GM23248 (cell line): ENCODE results near the gene CDHR3. TPM values are rescaled to one million over a fixed set of nuclear protein-coding genes. Genes with fewer than 3 reads are reported as not detected.

Experiments
- DNase-seq: peaks from one replicate; pipeline ENCODE4 v3.0.0-alpha.2; 2015
- H2AFZ ChIP-seq: fragments of 200-600 bp; sonication (generic); 2 replicates; pipeline ENCODE4 v1.6.1; 2016; ENCODE audit warnings: antibody characterized with exemption
- H3F3A ChIP-seq: fragments of 200-600 bp; sonication (generic); 2 replicates; pipeline ENCODE4 v1.6.1; 2016; ENCODE audit warnings: mild to moderate bottlenecking, antibody characterized with exemption, mixed run types; ENCODE audit not compliant: insufficient read depth
- H3K27ac ChIP-seq: fragments of 200-600 bp; sonication (generic); 2 replicates; pipeline ENCODE4 v1.5.1; 2016; ENCODE audit warnings: mild to moderate bottlenecking
- H3K27me3 ChIP-seq: fragments of 200-600 bp; sonication (generic); replicated peaks from 2 replicates; pipeline ENCODE4 v1.6.1; 2016; ENCODE audit warnings: mild to moderate bottlenecking; ENCODE audit not compliant: insufficient read depth
- H3K36me3 ChIP-seq: fragments of 200-600 bp; sonication (generic); 2 replicates; pipeline ENCODE4 v1.6.1; 2016; ENCODE audit warnings: low read depth, mild to moderate bottlenecking
- H3K4me1 ChIP-seq: fragments of 200-600 bp; sonication (generic); 2 replicates; pipeline ENCODE4 v1.6.1; 2016; ENCODE audit warnings: mild to moderate bottlenecking; ENCODE audit not compliant: insufficient read depth
- H3K4me2 ChIP-seq: fragments of 200-600 bp; sonication (generic); one replicate; pipeline ENCODE4 v1.6.1; 2016; ENCODE audit warnings: mild to moderate bottlenecking; ENCODE audit not compliant: unreplicated experiment
- H3K4me3 ChIP-seq: fragments of 200-600 bp; sonication (generic); 2 replicates; pipeline ENCODE4 v1.5.1; 2016; ENCODE audit warnings: mild to moderate bottlenecking
- H3K79me2 ChIP-seq: fragments of 200-600 bp; sonication (generic); 2 replicates; pipeline ENCODE4 v1.6.1; 2016; ENCODE audit warnings: mild to moderate bottlenecking; ENCODE audit not compliant: insufficient read depth
- H3K9ac ChIP-seq: fragments of 200-600 bp; sonication (generic); 2 replicates; pipeline ENCODE4 v1.6.1; 2016; ENCODE audit warnings: mild to moderate bottlenecking
- H3K9me2 ChIP-seq: fragments of 200-600 bp; sonication (generic); 2 replicates; pipeline ENCODE4 v1.6.1; 2016; ENCODE audit warnings: mixed run types, mild to moderate bottlenecking, moderate library complexity; ENCODE audit not compliant: insufficient read depth
- H3K9me3 ChIP-seq: fragments of 200-600 bp; sonication (generic); one replicate; pipeline ENCODE4 v1.6.1; 2017; ENCODE audit warnings: low read depth
- H4K20me1 ChIP-seq: fragments of 200-600 bp; sonication (generic); 2 replicates; pipeline ENCODE4 v1.6.0; 2016; ENCODE audit not compliant: insufficient read depth
- EZH2 ChIP-seq: fragments of 200-600 bp; sonication (generic); IDR thresholded peaks from 2 replicates; pipeline ENCODE4 v1.6.1; 2018; ENCODE audit warnings: antibody characterized with exemption, mild to moderate bottlenecking; ENCODE audit not compliant: insufficient read depth, poor library complexity, severe bottlenecking
- EZH2phosphoT487 ChIP-seq: fragments of 200-600 bp; sonication (generic); IDR thresholded peaks from 2 replicates; pipeline ENCODE4 v1.6.1; 2018; ENCODE audit warnings: antibody characterized with exemption, moderate library complexity, mild to moderate bottlenecking, low read depth; ENCODE audit not compliant: insufficient read depth
- WGBS, 2 experiments: methylation state at CpG; one replicate each; pipeline ENCODE4 v1.1.6; 2015 to 2017; ENCODE audit warnings: low lambda C conversion rate in 2 of 2, low coverage in 1 of 2; ENCODE audit errors: missing lambda C conversion rate in 2 of 2; 5-methylcytosine and 5-hydroxymethylcytosine counted together
- in situ Hi-C: fragments of 300-500 bp; cut with MboI; formaldehyde crosslinking; loops from 2 replicates; pipeline ENCODE4 v1.15.0; 2020
- polyA plus RNA-seq: library from polyadenylated mRNA; unstranded; fragments of >200 nt; fragmentation: Nextera tagmentation; extraction: Ambion mirVana; gene quantifications from 2 replicates; pipeline ENCODE4 v1.2.1, GENCODE V29; 2016
- total RNA-seq: library from RNA; depleted of rRNA; stranded (reverse); fragments of >200 nt; shearing (Covaris generic); gene quantifications from 2 replicates; pipeline ENCODE4 v1.2.3, GENCODE V29; 2014

CDHR3 gene
- total and polyA plus RNA-seq, 2 experiments from 2014 or later = 2.6 to 3.6 TPM

DNA sequence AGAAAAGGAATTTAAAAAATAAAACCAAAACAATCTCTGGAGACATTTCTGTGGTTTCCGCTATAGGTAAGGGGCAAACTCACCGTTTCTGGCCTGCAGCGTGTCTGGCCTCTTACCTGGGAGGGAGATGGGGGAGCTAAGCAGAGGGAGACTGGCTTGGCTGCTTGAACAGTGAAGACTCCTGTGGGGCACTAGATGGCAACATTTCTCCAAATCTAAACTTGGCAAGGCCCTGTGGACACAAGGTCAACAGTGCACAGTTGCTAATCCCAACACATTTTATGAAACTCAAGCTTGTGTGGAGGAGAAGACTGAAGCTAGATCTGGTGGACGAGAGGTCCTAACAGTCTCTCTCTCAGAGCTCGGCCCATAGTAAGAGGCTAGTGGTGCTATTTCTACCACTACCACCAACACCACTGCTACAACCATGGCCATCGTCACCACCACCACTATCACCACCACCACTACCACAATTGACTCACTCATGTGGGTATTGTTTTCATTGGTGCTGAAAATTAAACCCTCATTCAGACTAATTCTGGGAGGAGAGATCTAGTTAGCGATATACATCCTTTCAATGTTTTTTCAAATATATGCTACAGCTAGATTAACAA lies 28.4 kb upstream of the CDHR3 start:
- 97 to 98% methylated on average over 7 of the region's 7 CpGs for WGBS, 2 experiments
- Histone ChIP-seq H3K9me3 (no peaks in the 10 kb centered on the region), H2AFZ (no peak overlapping the region), H3K27me3 (no peaks in the 10 kb centered on the region), H3K4me3 (no peak overlapping the region), H3K36me3 (no peaks in the 10 kb centered on the region), H3K27ac (no peak overlapping the region), H3K79me2 (no peaks in the 10 kb centered on the region), H3K9ac (no peak overlapping the region), H3K4me1 (peaks cover 21% of the 10 kb centered on the region), H3K9me2 (no peaks in the 10 kb centered on the region), H4K20me1 (no peaks in the 10 kb centered on the region), H3F3A (peaks cover 30% of the 10 kb centered on the region), H3K4me2 (no peak overlapping the region)
- TF ChIP-seq EZH2 (no peak), EZH2phosphoT487 (no peak)
- in situ Hi-C loops = no loop called here
- DNase-seq = peak; percentile 51

DNA sequence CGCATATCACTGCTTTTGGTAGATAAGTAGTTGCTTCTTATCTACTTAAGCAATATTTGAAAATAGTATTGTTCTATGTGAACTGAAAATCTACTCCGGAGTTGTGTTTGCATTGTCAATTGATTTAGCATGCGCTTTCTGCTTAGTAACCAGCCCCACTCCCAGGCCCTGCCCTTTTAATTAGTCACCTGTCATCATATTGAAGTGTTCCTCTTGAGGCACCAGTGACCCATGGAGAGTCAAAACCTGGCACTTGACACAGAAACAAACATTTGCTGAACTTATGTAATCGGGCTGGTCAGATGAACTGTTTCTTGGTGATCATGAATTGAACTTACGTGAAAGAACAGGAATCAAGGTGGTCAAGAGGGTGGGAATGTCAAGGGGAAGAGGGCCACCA lies 27.8 kb upstream of the CDHR3 start:
- peaks cover 21% of the 10 kb centered on the region for H3K4me1 ChIP-seq
- in situ Hi-C loops = no loop called here

DNA sequence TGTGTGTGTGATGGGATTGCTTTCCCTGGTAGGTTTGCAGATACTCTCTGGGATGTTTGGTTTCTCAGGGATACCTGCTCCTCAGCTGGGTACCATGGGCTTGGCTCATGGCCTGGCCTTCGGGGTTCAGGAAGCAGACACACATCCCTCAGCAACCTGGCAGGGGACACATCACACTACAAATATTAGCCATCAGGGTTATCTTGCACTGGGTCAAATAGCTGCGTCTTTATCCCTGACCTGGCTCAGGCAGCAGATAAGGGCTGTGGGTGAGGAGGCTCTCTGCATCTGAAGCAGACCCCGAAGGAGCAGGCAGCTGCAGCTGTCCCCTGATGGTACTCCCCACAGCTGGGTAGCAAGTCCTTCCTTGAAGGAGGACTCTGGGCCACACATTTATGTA lies 25.7 kb upstream of the CDHR3 start:
- in situ Hi-C loops = no loop called here
- 77 to 81% methylated on average over 3 of the region's 3 CpGs for WGBS, 2 experiments
- no peak overlapping the region for H3K4me2 ChIP-seq

More for the DNA sequence above, 27.8 kb upstream of the CDHR3 start:
- Histone ChIP-seq H4K20me1 (no peaks in the 10 kb centered on the region), H3K27me3 (no peaks in the 10 kb centered on the region), H3K4me3 (no peak overlapping the region), H3F3A (peaks cover 30% of the 10 kb centered on the region), H3K9me2 (no peaks in the 10 kb centered on the region), H3K9ac (no peak overlapping the region), H3K4me2 (no peak overlapping the region), H2AFZ (no peak overlapping the region), H3K9me3 (no peaks in the 10 kb centered on the region), H3K79me2 (no peaks in the 10 kb centered on the region), H3K36me3 (no peaks in the 10 kb centered on the region), H3K27ac (no peak overlapping the region)
- WGBS, 2 experiments = 90 to 91% methylated on average over 5 of the region's 5 CpGs
- TF ChIP-seq EZH2phosphoT487 = no peak
- no peak for TF ChIP-seq EZH2
- no peak for DNase-seq

DNA sequence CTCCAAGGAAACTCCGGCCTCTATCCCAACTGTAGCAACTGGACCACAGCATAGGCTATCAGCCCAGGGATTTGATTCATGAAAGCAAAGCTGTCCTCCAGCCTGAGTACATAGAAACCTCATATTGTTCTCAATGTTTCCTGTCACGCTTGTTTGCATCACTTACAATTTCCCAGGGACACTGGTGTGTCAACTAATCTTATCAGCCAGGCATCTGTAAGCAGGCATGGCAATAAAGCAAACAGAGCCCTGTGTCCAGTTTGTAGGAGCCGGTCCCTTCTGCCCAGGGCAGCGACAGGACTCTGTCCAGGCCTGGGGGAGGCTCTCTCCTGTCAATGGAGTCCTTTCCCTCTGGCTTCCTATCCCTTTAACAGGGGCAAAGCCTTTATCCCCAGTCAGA lies 23.0 kb upstream of the CDHR3 start:
- Histone ChIP-seq H3K4me3 (no peak overlapping the region), H3K4me2 (no peak overlapping the region), H3K36me3 (no peaks in the 10 kb centered on the region), H2AFZ (no peak overlapping the region), H3K9me2 (no peaks in the 10 kb centered on the region), H3K9ac (no peak overlapping the region), H4K20me1 (no peaks in the 10 kb centered on the region), H3K27me3 (no peaks in the 10 kb centered on the region), H3K27ac (no peak overlapping the region), H3K79me2 (no peaks in the 10 kb centered on the region), H3F3A (no peaks in the 10 kb centered on the region), H3K9me3 (no peaks in the 10 kb centered on the region), H3K4me1 (no peaks in the 10 kb centered on the region)
- no peak for TF ChIP-seq EZH2phosphoT487
- TF ChIP-seq EZH2 = no peak
- 84 to 85% methylated on average over 4 of the region's 4 CpGs for WGBS, 2 experiments
- no peak for DNase-seq
- in situ Hi-C loops = no loop called here

More for the DNA sequence above, 25.7 kb upstream of the CDHR3 start:
- Histone ChIP-seq H3K9ac (no peak overlapping the region), H4K20me1 (no peaks in the 10 kb centered on the region), H3K27me3 (no peaks in the 10 kb centered on the region), H2AFZ (no peak overlapping the region), H3F3A (peaks cover 17% of the 10 kb centered on the region), H3K9me2 (no peaks in the 10 kb centered on the region), H3K9me3 (no peaks in the 10 kb centered on the region), H3K4me1 (peaks cover 14% of the 10 kb centered on the region), H3K27ac (no peak overlapping the region), H3K4me3 (no peak overlapping the region), H3K36me3 (no peaks in the 10 kb centered on the region), H3K79me2 (no peaks in the 10 kb centered on the region)
- TF ChIP-seq EZH2 = no peak
- no peak for TF ChIP-seq EZH2phosphoT487
- DNase-seq = no peak

DNA sequence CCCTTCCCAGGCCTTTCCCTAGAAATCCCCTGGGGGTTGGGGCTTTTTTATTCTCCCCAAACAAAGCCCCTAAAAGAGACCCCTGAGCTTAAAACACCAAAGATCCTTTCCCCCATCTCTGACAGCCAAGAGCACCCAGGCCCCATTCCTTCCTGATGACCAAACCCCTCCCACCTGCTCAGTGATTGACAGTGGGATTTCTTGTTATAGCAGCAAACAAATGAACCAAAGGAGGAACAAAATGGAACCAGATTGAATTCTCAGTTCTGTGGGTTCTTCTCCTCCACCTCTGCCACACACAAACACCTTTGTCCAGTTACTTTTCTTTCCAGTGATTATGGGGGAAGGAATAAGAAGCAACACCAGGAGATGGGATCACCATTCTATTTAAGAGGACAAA lies 21.5 kb upstream of the CDHR3 start:
- H3K9me2 ChIP-seq = no peaks in the 10 kb centered on the region
- no peaks in the 10 kb centered on the region for H3K79me2 ChIP-seq
- H3K27ac ChIP-seq = no peak overlapping the region
- no peaks in the 10 kb centered on the region for H3K36me3 ChIP-seq
- no peaks in the 10 kb centered on the region for H4K20me1 ChIP-seq
- H3K4me2 ChIP-seq = no peak overlapping the region
- no peak for DNase-seq
- no peaks in the 10 kb centered on the region for H3K9me3 ChIP-seq
- H3F3A ChIP-seq = no peaks in the 10 kb centered on the region
- H2AFZ ChIP-seq = no peak overlapping the region
- TF ChIP-seq EZH2 (no peak), EZH2phosphoT487 (no peak)
- H3K4me1 ChIP-seq = no peaks in the 10 kb centered on the region
- in situ Hi-C loops = no loop called here
- no peak overlapping the region for H3K9ac ChIP-seq
- no peak overlapping the region for H3K4me3 ChIP-seq
- no peaks in the 10 kb centered on the region for H3K27me3 ChIP-seq
